Psoas muscle (tissue), 8 donors: ENCODE results near the gene ORMDL3. TPM values are rescaled to one million over a fixed set of nuclear protein-coding genes. Genes with fewer than 3 reads are reported as not detected.
"Not testable (repeated sequence)": the region's sequence is repeated elsewhere in the genome, so short reads cannot be mapped to it uniquely, and the experiment has no call there.

Experiments
- ATAC-seq, 4 donors: fragments of 200-7000 bp; cut with Tn5 transposase; one replicate each; pipeline ENCODE4 v1.9.1; 2020; ENCODE audit warnings: moderate library complexity in 3 of 4, mild to moderate bottlenecking in 2 of 4
- DNase-seq, 2 donors: peaks; one replicate each; pipeline ENCODE4 v3.0.0-alpha.2; 2020
- H3K27ac ChIP-seq: fragments of 200-600 bp; one replicate; pipeline ENCODE4 v1.8.0; 2022
- H3K27me3 ChIP-seq, 3 donors: fragments of 200-600 bp in 1 of 3; one replicate each; pipeline versions ENCODE4 v1.6.1 to v1.8.0; 2013 to 2022; ENCODE audit warnings: low read length in 2 of 3, mild to moderate bottlenecking in 2 of 3, moderate library complexity in 1 of 3; ENCODE audit not compliant: insufficient read depth in 3 of 3
- H3K36me3 ChIP-seq, 2 donors: fragments of 200-600 bp in 1 of 2; one replicate each; pipeline versions ENCODE4 v1.6.1 to v1.8.0; 2013 to 2022; ENCODE audit warnings: low read depth in 1 of 2, mild to moderate bottlenecking in 1 of 2, moderate library complexity in 1 of 2; ENCODE audit not compliant: insufficient read depth in 1 of 2
- H3K4me1 ChIP-seq: fragments of 200-600 bp; one replicate; pipeline ENCODE4 v1.8.0; 2022
- H3K4me3 ChIP-seq: fragments of 200-600 bp; one replicate; pipeline ENCODE4 v1.8.0; 2022; ENCODE audit warnings: mild to moderate bottlenecking
- H3K9me3 ChIP-seq: fragments of 200-600 bp; one replicate; pipeline ENCODE4 v1.8.0; 2022
- WGBS, 3 donors: extraction: QIAGEN DNeasy Blood & Tissue Kit; methylation state at CpG; one replicate each; pipeline versions ENCODE4 v1.1.6 to v1.1.7; 2013; 5-methylcytosine and 5-hydroxymethylcytosine counted together
- intact Hi-C, 2 donors: fragments of 100-400 bp; cut with DNase I; formaldehyde crosslinking; loops; one replicate each; pipeline versions ENCODE4 v1.11.0 to v1.14.2; 2022
- polyA plus RNA-seq, 3 donors: library from polyadenylated mRNA; stranded (reverse); fragments of 200-250 nt; gene quantifications; one replicate each; pipeline ENCODE4 v1.2.3, GENCODE V29; 2013
- total RNA-seq, 4 donors: library from RNA; stranded (reverse); fragmentation: NEBNext Ultra II Directional in 2 of 4; extraction: Animal tissue kit (Norgen Biotek cat#: 25700) in 2 of 4; gene quantifications; one replicate each; pipeline versions ENCODE4 v1.2.1 to v1.2.4, GENCODE V29; 2021 to 2023
- TF ChIP-seq, protein P1 (sequence below): fragments of 200-600 bp; IDR thresholded peaks from one replicate; pipeline ENCODE4 v1.8.0; 2022; ENCODE audit warnings: antibody characterized with exemption
- donor health status: healthy with polysubstance abuse.
- donor health status: DM: no; HTN: no; CAD: no; lungs with moderate emphysema.
- donor health status: Bipolar disorder and iron deficiency.
- donor health status: healthy.
- donor health status: DM: yes; HTN: yes; CAD: no.
- donor health status: DM: no; HTN: no; CAD: no.
- donor health status: DM: no; HTN: no; CAD: no.
- donor health status: DM: yes; HTN: yes; CAD: no.

The ORMDL3 gene
- total and polyA plus RNA-seq, 7 donors, result 16.9 to 66.9 (median 22.7) TPM

DNA sequence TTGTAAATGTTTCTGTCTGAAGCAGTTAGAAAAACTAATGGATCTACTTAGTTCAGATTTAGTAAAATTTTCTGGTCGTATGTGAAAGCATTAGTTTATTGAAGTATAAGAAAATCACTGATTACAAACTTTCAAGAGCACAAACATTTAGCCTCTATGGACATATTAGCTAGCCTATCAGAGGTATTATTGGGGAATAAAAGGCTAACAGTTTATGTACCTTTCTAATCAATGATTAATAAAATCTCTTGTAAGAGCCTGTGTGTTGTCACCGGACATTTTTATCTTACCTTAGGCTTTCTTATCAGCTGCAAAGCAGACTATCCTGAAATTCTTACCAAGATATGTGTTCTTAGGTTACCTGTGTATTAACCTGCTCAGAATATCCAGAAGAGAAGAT, 38.2 kb downstream of the ORMDL3 start:
- Histone ChIP-seq H3K27ac (no peak overlapping the region), H3K4me1 (no peaks in the 10 kb centered on the region), H3K27me3 (peaks cover 0 to 21% (median 5%) of the 10 kb centered on the region in 3 donors), H3K36me3 (no peaks in the 10 kb centered on the region), H3K9me3 (no peaks in the 10 kb centered on the region), H3K4me3 (no peak overlapping the region)
- DNase-seq (no peak), ATAC-seq (no peak)
- TF ChIP-seq, protein P1, sequence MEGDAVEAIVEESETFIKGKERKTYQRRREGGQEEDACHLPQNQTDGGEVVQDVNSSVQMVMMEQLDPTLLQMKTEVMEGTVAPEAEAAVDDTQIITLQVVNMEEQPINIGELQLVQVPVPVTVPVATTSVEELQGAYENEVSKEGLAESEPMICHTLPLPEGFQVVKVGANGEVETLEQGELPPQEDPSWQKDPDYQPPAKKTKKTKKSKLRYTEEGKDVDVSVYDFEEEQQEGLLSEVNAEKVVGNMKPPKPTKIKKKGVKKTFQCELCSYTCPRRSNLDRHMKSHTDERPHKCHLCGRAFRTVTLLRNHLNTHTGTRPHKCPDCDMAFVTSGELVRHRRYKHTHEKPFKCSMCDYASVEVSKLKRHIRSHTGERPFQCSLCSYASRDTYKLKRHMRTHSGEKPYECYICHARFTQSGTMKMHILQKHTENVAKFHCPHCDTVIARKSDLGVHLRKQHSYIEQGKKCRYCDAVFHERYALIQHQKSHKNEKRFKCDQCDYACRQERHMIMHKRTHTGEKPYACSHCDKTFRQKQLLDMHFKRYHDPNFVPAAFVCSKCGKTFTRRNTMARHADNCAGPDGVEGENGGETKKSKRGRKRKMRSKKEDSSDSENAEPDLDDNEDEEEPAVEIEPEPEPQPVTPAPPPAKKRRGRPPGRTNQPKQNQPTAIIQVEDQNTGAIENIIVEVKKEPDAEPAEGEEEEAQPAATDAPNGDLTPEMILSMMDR, result no peak
- 27 to 56% (median 48%) methylated on average over 2 of the region's 2 CpGs for WGBS, 3 donors
- intact Hi-C loops, result no loop called here

DNA sequence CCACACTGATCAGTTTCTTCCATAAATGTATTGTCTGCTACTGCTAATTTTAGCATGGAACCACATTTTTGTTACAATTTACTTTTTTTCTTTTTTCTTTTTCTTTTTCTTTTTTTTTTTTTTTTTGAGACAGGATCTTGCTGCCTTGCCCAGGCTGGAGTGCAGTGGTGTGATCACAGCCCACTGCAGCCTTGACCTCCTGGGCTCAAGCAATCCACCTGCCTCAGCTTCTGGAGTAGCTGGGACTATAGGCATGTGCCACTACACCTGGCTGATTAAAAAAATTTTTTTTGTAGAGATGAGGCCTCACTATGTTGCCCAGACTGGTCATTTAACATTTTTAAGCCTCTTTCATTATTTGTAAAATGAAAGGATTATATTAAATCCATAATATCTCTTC, 40.3 kb downstream of the ORMDL3 start:
- TF ChIP-seq, protein P1, result no peak
- Histone ChIP-seq H3K4me3 (no peak overlapping the region), H3K9me3 (no peaks in the 10 kb centered on the region), H3K27ac (no peak overlapping the region), H3K27me3 (peaks cover 0 to 20% (median 0%) of the 10 kb centered on the region in 3 donors), H3K36me3 (no peaks in the 10 kb centered on the region), H3K4me1 (no peaks in the 10 kb centered on the region)
- DNase-seq (no peak), ATAC-seq (no peak)
- intact Hi-C loops, result no loop called here

DNA sequence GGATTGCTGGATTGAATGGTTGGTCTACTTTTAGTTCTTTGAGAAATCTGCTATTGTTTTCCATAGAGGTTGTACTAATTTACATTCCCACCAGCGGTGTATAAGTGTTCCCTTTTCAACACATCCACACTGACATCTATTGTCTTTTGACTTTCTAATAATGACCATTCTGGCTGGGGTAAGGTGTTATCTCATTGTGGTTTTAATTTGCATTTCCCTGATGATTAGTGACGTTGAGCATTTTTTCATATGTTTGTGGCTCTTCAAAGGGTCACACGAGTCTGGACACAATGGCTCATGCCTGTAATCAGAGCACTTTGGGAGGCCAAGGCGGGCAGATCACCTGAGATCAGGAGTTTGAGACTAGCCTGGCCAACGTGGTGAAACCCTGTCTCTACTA, 41.3 kb downstream of the ORMDL3 start:
- H3K9me3 ChIP-seq, H3K27ac ChIP-seq, H3K4me1 ChIP-seq, DNase-seq, intact Hi-C loops, H3K36me3 ChIP-seq, H3K4me3 ChIP-seq, ATAC-seq: not testable (repeated sequence)
- H3K27me3 ChIP-seq, result peaks cover 0 to 15% (median 4%) of the 10 kb centered on the region in 3 donors
- WGBS, 3 donors, result 66 to 75% (median 67%) methylated on average over 5 of the region's 5 CpGs

DNA sequence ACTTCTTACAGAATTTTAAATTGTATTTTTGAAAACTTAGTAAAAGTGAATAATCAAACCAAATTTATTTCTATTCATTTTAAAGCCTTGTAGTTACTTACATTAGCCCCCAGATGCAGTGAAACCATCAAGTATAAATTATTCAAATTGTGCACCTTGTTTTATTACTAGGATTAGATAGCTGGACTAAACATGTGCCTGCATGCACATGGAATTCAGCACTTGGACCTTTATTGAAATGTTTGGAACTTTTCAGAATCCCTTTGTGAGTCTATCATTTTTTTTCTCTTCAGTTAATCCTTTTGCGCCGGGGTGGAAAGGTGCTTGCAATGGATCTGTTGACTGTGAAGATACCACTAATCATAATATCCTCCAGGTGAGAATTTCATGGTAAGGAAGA, 54.6 kb downstream of the ORMDL3 start:
- no peaks in the 10 kb centered on the region for H3K9me3 ChIP-seq
- H3K36me3 ChIP-seq, result no peaks in the 10 kb centered on the region
- H3K27me3 ChIP-seq, result peaks cover under 1 to 26% (median 10%) of the 10 kb centered on the region in 3 donors
- intact Hi-C loops, result no loop called here
- DNase-seq (no peak), ATAC-seq (no peak)
- H3K27ac ChIP-seq, result no peak overlapping the region
- TF ChIP-seq, protein P1, result peak; percentile 28
- 52 to 83% (median 79%) methylated on average over 2 of the region's 2 CpGs for WGBS, 3 donors
- H3K4me1 ChIP-seq, result no peaks in the 10 kb centered on the region
- H3K4me3 ChIP-seq, result no peak overlapping the region

DNA sequence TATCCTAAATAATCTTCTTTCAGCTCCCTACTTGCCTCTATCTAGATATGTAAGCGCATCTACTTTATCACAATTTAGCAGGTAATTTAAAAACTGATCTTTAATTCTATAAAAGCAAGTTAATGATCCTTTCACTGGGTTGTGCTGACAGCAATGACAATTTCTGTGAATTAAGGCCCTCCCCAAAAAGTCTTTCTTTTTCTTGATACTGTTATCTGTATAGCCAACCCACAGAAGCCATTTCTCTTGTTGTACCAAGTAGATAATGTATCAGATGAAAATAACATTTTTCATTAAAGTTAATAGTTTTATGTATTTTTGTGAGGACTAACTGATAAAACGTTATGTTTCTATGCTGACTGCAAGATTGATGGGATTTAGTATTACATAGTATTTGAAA, 55.6 kb downstream of the ORMDL3 start:
- ATAC-seq, result no peak
- intact Hi-C loops, result no loop called here

More for the DNA sequence above, 55.6 kb downstream of the ORMDL3 start:
- WGBS, 3 donors, result 65 to 78% (median 76%) methylated on average over 2 of the region's 2 CpGs
- H3K4me1 ChIP-seq, result no peaks in the 10 kb centered on the region
- TF ChIP-seq, protein P1, result no peak
- H3K36me3 ChIP-seq, result no peaks in the 10 kb centered on the region
- no peak overlapping the region for H3K27ac ChIP-seq
- no peaks in the 10 kb centered on the region for H3K9me3 ChIP-seq
- H3K27me3 ChIP-seq, result peaks cover 3 to 27% (median 17%) of the 10 kb centered on the region in 3 donors
- no peak for DNase-seq
- no peak overlapping the region for H3K4me3 ChIP-seq

Other genes with a start within 250 kb of the ORMDL3 start
- 1 to 10 TPM; 4.5 to 7.9 (median 6.7) TPM for gene PGAP3, start 239.5 kb downstream of the ORMDL3 start, total RNA-seq
- gene PGAP3, start 239.5 kb downstream of the ORMDL3 start, polyA plus RNA-seq, result 1 to 10 TPM; 1.4 to 4.2 (median 3.3) TPM
- gene ERBB2, start 227.5 kb downstream of the ORMDL3 start, total RNA-seq, result 10 to 100 TPM; 20.4 to 24.9 (median 21.1) TPM
- gene ERBB2, start 227.5 kb downstream of the ORMDL3 start, polyA plus RNA-seq, result 10 to 100 TPM in 1 of 3 donors, 1 to 10 TPM in 2; 4.0 to 11.1 (median 9.2) TPM
- 10 to 100 TPM; 28.2 to 44.3 (median 36.2) TPM for gene MIEN1, start 197.1 kb downstream of the ORMDL3 start, total RNA-seq
- gene MIEN1, start 197.1 kb downstream of the ORMDL3 start, polyA plus RNA-seq, result 10 to 100 TPM; 42.6 to 83.9 (median 63.5) TPM
- gene GRB7, start 189.7 kb downstream of the ORMDL3 start, total RNA-seq, result not detected
- gene GRB7, start 189.7 kb downstream of the ORMDL3 start, polyA plus RNA-seq, result under 1 TPM in 2 of 3 donors, not detected in 1; 0.06 to 0.69 TPM
- under 1 TPM; 0.12 to 0.82 (median 0.57) TPM for gene IKZF3, start 63.3 kb downstream of the ORMDL3 start, total RNA-seq
- gene IKZF3, start 63.3 kb downstream of the ORMDL3 start, polyA plus RNA-seq, result under 1 TPM; 0.01 to 0.14 (median 0.03) TPM
- gene ZPBP2, start 59.4 kb downstream of the ORMDL3 start, total RNA-seq, result not detected
- not detected for gene ZPBP2, start 59.4 kb downstream of the ORMDL3 start, polyA plus RNA-seq
- 1 to 10 TPM in 1 of 4 donors, under 1 TPM in 3; 0.54 to 3.6 (median 0.93) TPM for gene GSDMB, start 9.0 kb downstream of the ORMDL3 start, total RNA-seq
- gene GSDMB, start 9.0 kb downstream of the ORMDL3 start, polyA plus RNA-seq, result 1 to 10 TPM in 1 of 3 donors, under 1 TPM in 2; 0.77 to 1.1 (median 1.00) TPM
- not detected for gene LRRC3C, start 131 bp upstream of the ORMDL3 start, total RNA-seq
- gene LRRC3C, start 131 bp upstream of the ORMDL3 start, polyA plus RNA-seq, result under 1 TPM in 1 of 3 donors, not detected in 2; 0.04 TPM
- gene GSDMA, start 35.4 kb upstream of the ORMDL3 start, total RNA-seq, result under 1 TPM in 2 of 4 donors, not detected in 2; 0.24 to 0.32 TPM
- gene GSDMA, start 35.4 kb upstream of the ORMDL3 start, polyA plus RNA-seq, result under 1 TPM in 2 of 3 donors, not detected in 1; 0.03 to 0.06 TPM
- gene PSMD3, start 53.2 kb upstream of the ORMDL3 start, total RNA-seq, result 100 to 1,000 TPM; 137 to 253 (median 220) TPM
- 100 to 1,000 TPM; 168 to 392 (median 234) TPM for gene PSMD3, start 53.2 kb upstream of the ORMDL3 start, polyA plus RNA-seq
- 10 to 100 TPM in 2 of 4 donors, under 1 TPM in 2; 0.30 to 39.8 (median 19.4) TPM for gene CSF3, start 87.8 kb upstream of the ORMDL3 start, total RNA-seq
- gene CSF3, start 87.8 kb upstream of the ORMDL3 start, polyA plus RNA-seq, result 10 to 100 TPM in 1 of 3 donors, 1 to 10 TPM in 2; 3.4 to 46.2 (median 3.9) TPM
- 100 to 1,000 TPM in 2 of 4 donors, 10 to 100 TPM in 2; 56.3 to 120 (median 87.9) TPM for gene MED24, start 126.8 kb upstream of the ORMDL3 start, total RNA-seq
- 100 to 1,000 TPM in 1 of 3 donors, 10 to 100 TPM in 2; 51.1 to 115 (median 55.9) TPM for gene MED24, start 126.8 kb upstream of the ORMDL3 start, polyA plus RNA-seq
- 10 to 100 TPM; 39.5 to 55.1 (median 42.9) TPM for gene THRA, start 135.4 kb upstream of the ORMDL3 start, total RNA-seq
- 10 to 100 TPM in 2 of 3 donors, 1 to 10 TPM in 1; 9.5 to 60.0 (median 29.0) TPM for gene THRA, start 135.4 kb upstream of the ORMDL3 start, polyA plus RNA-seq
- 10 to 100 TPM; 29.4 to 88.7 (median 51.0) TPM for gene NR1D1, start 173.0 kb upstream of the ORMDL3 start, total RNA-seq
- gene NR1D1, start 173.0 kb upstream of the ORMDL3 start, polyA plus RNA-seq, result 10 to 100 TPM; 21.4 to 41.6 (median 24.4) TPM
- gene MSL1, start 194.4 kb upstream of the ORMDL3 start, total RNA-seq, result 10 to 100 TPM; 63.3 to 75.6 (median 69.0) TPM
- gene MSL1, start 194.4 kb upstream of the ORMDL3 start, polyA plus RNA-seq, result 10 to 100 TPM; 48.6 to 84.7 (median 56.4) TPM
- 10 to 100 TPM; 43.9 to 76.7 (median 57.1) TPM for gene CASC3, start 212.9 kb upstream of the ORMDL3 start, total RNA-seq
- gene CASC3, start 212.9 kb upstream of the ORMDL3 start, polyA plus RNA-seq, result 10 to 100 TPM; 34.5 to 53.6 (median 38.6) TPM
- gene RAPGEFL1, start 249.9 kb upstream of the ORMDL3 start, total RNA-seq, result 1 to 10 TPM; 2.8 to 5.7 (median 3.9) TPM
- gene RAPGEFL1, start 249.9 kb upstream of the ORMDL3 start, polyA plus RNA-seq, result 1 to 10 TPM; 1.7 to 4.2 (median 3.5) TPM